G401.6 (cell line): ENCODE results near the gene LIN28B.
"Not testable (repeated sequence)": the region's sequence is repeated elsewhere in the genome, so short reads cannot be mapped to it uniquely, and the experiment has no call there.

ENCODE experiments used
- FAIRE-seq: peaks from 2 replicates; lab custom pipeline; 2012; peaks lifted over from hg19 to GRCh38; lab: Jason Lieb, UNC

The LIN28B gene

GRCh38 chr6:104956731-104957294 is at the start of gene LIN28B:
Gene LIN28B (plus strand): TSS chr6:104957107. CDS start chr6:104957251, 144 bp downstream.
- no peak for FAIRE-seq

- FAIRE-seq: no peak
Measured at GRCh38 chr6:104908031-104908887, 48.6 kb upstream of the LIN28B start.

GRCh38 chr6:104908888-104909525 is 47.9 kb upstream of the LIN28B start:
- no peak for FAIRE-seq

- FAIRE-seq: no peak
Measured at GRCh38 chr6:104921896-104922295, 35.0 kb upstream of the LIN28B start.

- FAIRE-seq: no peak
Measured at GRCh38 chr6:104928141-104928540, 28.8 kb upstream of the LIN28B start.

- FAIRE-seq: no peak
Measured at GRCh38 chr6:104929353-104929752, 27.6 kb upstream of the LIN28B start.

GRCh38 chr6:104930939-104931338 is 26.0 kb upstream of the LIN28B start:
- no peak for FAIRE-seq

- no peak for FAIRE-seq
Measured at GRCh38 chr6:104936766-104937535, 20.0 kb upstream of the LIN28B start.

GRCh38 chr6:104940238-104940892 is 16.5 kb upstream of the LIN28B start:
- no peak for FAIRE-seq

- no peak for FAIRE-seq
Measured at GRCh38 chr6:104940893-104941728, 15.8 kb upstream of the LIN28B start.

GRCh38 chr6:104941729-104942091 is 15.2 kb upstream of the LIN28B start:
- FAIRE-seq: no peak

- no peak for FAIRE-seq
Measured at GRCh38 chr6:104943781-104944180, 13.1 kb upstream of the LIN28B start.

GRCh38 chr6:104949206-104949605 is 7.7 kb upstream of the LIN28B start:
- peak; percentile 21 for FAIRE-seq

- no peak for FAIRE-seq
Measured at GRCh38 chr6:104951677-104952076, 5.2 kb upstream of the LIN28B start.

GRCh38 chr6:104952911-104953399 is 4.0 kb upstream of the LIN28B start:
- no peak for FAIRE-seq

- not testable (repeated sequence) for FAIRE-seq
Measured at GRCh38 chr6:104953400-104954189, 3.3 kb upstream of the LIN28B start.

GRCh38 chr6:104954190-104954797 is 2.6 kb upstream of the LIN28B start:
- FAIRE-seq: no peak

- FAIRE-seq: no peak
Measured at GRCh38 chr6:104955491-104955890, 1.4 kb upstream of the LIN28B start.

- no peak for FAIRE-seq
Measured at GRCh38 chr6:104955927-104956730, 778 bp upstream of the LIN28B start.
